GM19397 (cell line): ENCODE results near the gene TMEM259.

ENCODE experiments used
- ATAC-seq: cut with Tn5 transposase; IDR thresholded peaks from one replicate; pipeline ENCODE4 v1.9.1; 2021; ENCODE audit warnings: mild to moderate bottlenecking, moderate library complexity; ENCODE audit not compliant: unreplicated experiment

The TMEM259 gene

DNA sequence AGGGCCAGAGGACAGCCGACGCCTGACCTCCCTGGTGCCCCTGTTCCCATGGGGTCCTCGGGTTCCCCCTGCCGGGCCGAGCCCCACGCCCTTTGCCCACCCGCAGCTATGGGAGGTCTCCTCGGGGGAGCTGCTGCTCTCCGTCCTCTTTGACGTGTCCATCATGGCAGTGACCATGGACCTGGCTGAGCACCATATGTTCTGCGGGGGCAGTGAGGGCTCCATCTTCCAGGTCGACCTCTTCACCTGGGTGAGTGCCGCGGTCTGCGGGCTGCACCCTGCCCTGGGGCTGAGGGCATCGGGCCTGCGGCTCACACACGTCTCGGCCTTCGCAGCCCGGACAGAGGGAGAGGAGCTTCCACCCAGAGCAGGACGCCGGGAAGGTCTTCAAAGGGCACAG is 30.2 kb downstream of the TMEM259 start:
- ATAC-seq: no peak

DNA sequence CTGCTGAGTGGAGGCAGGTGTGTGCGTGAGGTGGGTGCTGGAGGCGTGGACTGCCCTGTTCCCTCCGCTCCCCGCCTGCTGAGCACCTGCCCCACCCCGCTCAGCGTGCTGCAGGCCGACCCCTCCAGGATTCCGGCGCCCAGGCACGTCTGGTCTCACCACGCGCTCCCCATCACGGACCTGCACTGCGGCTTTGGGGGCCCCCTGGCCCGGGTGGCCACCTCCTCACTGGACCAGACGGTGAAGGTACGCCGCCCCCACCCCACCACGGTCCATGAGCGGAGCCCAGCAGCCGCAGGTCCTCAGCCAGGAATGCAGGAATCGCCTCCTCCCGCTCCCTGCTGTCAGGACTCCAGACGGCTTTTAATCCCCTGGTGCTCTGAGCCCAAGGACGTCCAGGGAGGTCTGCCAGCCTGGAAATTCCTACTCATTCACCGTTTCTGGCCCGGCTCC is 30.8 kb downstream of the TMEM259 start:
- no peak for ATAC-seq

DNA sequence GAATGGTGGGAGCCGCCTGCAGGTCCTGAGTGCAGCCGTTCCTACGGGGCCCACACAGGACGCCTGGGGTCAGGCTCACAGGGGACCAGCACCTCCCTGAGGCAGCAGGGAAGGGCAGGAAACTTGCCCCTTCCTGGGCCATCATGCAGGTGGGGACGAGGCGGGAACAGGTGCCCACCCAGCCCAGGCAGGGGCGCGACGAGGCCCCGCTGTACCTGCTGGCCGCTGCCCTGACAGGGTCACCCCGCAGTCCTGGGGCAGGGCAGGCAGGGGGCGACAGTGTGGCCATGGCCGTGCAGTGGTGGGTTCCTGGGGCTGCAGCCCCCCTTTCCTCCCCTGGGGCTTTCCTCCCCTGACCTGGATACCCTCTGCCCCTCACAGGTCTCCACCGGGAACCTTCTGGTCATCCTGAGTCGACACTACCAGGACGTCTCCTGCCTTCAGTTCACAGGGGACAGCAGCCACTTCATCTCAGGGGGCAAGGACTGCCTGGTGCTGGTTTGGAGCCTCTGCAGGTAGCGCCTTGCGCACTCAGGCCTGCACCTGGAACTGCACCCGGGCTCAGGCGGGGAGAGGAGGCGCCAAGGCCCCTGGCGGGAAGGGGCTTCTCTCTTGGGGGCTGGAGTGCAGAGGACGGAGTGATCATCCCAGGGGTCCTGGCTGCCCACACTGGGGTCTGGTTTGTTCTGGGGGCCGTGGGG is 31.4 kb downstream of the TMEM259 start:
- no peak for ATAC-seq

DNA sequence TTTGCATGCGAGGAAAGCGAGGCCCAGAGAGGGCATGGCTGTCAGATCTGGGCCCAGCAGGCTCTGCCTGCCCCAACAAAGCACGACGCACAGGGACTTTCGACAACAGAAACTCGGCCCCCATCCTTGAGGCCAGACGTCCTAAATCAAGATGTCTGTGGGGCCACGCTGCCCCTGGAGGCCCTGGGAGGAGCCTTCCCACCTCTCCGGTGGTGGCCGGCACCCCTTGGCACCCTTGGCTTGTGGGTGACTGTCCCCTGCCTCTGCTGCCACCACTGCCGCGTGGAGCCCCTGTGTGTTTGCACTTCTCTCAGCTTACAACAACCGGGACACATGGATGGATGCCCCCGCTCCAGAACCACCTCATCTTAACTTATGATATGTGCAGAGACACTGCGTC is 32.4 kb downstream of the TMEM259 start:
- ATAC-seq: no peak

DNA sequence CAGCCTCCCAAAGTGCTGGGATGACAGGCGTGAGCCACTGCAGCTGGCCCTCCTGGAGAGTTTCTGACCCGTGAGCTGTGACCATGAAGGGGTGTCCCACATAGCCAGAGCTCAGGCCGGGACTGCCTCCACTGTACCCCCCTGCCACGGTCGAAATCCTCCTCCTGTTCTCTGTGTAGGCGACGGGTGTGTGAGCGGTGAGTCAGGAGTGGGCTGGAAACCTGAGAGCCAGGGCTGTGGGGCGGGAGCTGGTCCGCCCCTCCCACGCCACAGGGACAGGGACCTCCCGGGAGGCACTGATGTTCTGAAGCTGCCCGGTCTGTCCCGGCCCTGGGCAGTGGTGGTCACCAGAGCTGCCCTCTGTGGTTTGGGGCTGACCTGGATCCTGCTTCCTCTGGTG is 32.8 kb downstream of the TMEM259 start:
- ATAC-seq: no peak

DNA sequence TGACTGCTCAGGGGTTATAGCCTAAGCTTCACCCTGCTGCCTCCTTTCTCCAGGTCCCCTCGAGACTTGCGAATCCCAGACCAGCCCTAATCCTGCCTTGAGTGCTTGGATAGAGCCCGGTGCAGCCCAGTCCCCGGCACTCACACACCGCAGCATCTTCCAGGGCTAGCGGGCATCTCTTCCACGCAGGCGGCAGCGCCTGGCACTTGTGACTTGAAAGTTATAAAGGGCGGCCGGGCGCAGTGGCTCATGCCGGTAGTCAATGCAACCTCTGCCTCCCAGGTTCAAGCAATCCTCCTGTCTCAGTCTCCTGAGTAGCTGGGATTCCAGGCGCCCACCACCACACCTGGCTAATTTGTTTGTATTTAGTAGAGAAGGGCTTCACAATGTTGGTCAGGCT is 34.8 kb downstream of the TMEM259 start:
- ATAC-seq: no peak

DNA sequence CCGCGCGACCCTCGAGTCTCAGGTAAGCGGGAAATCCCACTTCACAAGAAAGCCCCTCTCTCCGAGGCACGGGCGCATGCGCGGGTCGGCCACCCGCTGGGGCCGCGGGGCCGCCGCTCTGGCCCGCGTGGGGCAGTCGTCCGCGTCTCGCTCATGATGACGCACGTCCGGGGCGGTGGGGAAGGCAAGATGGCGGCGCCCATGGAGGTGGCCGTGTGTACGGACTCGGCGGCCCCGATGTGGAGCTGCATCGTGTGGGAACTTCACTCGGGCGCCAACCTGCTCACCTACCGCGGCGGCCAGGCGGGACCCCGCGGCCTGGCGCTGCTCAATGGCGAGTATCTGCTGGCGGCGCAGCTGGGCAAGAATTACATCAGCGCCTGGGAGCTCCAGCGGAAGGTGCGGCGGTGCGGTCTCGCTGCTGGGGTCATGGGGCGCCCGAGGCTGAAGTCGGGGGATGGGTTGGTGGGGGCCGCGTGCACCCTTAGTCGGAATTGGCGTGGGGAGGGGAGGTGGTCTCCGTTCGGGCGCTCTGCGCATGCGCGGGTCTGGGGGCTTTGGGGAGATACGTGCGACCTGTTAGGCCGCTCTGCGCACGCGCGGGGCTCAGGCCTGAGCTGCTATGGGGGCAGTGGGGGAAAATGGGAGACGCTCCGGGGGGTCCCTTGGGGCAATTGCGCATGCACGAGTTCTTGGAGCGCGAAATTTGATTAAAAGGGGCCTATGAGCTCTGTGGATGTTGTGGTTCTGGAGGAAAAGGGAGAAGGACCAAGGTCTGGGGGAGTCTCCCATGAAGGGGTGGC is 36.6 kb downstream of the TMEM259 start, which contains the start of gene WDR18:
WDR18 (plus strand) TSS at position 181 of the 803 bp plus-strand sequence; CDS start at position 190, 9 bp downstream.
- peak; percentile 76 for ATAC-seq

DNA sequence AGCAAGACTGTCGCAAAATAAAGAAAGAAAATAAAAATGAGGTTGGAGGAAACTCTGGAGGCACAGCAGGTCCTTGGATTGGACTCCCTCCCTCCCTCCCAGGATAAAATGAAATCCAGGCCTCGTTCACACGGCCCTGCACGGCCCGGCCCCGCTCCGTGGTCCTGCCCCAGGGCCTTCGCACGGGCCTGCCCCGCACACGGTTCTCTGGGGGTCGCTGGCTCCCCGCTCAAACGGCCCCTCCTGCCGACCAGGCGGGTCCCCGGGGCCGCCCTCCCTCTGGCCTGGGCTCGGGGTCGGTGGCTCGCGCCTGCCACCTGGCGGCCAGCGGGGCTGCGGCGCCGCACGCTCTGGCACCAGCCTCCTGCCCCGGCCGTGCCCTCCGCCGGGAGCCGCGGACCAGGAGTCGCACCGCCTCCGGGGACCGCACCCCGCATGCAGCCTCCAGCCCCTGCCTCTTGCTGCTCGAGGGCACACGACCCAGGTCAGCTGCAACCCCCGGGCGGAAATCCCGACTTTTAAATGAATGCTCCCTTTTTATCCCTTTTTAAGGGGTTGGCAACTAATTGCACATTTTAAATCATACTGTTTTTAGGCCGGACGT is 38.3 kb downstream of the TMEM259 start:
- ATAC-seq: no peak

DNA sequence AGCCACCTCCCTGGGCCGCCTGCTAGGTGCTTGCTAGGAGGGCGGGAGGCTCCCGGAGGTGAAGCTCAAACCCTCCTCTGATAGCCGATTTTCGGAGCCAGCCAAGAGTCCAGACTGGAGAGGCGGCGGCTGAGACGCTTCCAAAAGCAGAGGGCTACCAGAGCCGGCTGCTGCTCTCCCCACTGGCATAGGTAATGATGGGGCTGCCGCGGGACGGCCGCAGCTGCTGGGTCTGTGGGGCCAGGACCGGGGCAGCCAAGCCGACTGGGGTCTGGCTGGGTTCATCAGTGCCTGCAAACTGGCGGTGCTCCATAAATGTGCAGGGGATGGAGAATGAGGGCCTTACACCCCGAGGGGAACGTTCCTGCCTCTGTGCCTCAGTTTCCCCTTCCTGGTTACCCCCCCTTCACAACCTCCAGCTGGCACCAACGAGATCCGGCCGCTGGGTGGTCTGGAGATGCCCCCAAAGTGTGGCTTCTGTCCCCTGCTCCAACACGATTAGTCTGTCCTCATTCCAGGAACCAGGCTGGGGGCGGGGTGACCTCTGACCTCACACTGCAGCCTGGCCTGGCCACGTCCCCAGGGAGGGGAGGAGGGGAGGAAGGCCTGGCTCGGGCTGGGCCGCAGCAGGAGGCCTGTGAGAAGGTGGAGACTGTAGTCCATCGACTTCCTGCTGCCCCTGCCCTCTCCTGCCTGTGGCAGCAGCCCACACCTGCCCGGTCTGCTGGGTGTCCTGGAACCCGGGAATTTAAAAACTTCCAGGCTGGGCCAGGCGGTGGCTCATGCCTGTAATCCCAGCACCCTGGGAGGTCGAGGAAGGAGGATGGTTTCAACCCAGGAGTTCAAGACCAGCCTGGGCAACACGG is 40.6 kb downstream of the TMEM259 start:
- ATAC-seq: no peak

DNA sequence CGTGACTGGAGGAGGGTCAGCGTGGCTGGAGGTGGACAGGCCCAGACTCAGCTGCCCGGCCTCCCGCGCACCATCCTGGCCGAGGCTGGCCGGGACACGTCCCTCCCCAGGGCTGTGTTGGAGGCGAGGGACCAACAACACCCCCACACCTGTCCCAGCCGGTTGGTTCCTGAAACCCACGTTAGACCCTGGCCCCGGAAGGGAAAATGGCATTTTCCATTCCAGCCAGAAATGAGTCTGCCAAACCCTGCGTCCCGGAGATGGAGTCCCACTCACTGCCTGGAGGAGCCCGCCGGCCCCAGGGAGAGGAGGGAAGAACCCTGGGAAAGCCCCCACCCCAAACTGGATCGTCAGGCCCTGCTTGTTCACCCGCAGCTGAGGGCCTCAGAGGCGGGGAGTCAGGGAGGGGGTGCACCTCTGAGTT is 41.6 kb downstream of the TMEM259 start:
- ATAC-seq: no peak

DNA sequence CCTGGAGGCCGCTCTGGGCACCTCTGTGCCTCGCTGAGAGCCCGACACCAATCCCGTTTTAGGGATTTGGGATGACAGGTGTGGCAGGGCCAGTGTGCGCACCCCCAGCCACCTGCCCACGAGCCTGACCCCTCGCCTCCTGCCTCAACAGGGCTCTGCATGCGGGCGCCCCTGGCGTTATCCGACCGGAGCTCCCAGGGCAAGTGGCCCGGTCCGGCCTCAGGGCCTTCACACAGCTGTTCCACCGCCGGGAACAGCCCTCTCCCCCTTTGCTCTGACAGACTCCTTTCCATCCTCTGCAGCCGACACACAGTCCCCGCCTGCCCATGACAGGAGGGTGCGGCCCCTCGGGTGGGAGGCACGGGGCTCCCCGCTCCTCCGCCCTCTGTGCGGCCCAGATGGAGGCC is 43.9 kb downstream of the TMEM259 start:
- ATAC-seq: no peak

DNA sequence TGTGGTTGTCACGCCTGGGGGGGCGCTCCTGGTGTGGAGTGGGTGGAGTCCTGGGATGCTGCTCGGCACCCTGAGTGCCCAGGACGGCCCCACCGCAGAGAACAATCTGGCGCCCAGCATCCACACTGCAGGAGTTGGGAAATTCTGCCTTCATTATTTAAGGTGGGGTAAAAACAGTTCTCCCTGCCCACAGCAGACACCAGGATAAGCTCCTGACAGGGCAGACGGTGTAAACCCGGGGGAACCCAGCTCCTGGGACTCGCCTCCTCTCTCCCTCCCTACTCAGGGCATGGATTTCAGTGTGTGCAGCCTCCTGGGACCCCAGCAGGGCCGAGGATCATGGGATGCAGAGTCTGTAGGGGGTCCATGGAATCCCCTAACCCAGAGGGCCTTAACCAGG is 44.4 kb downstream of the TMEM259 start:
- no peak for ATAC-seq

DNA sequence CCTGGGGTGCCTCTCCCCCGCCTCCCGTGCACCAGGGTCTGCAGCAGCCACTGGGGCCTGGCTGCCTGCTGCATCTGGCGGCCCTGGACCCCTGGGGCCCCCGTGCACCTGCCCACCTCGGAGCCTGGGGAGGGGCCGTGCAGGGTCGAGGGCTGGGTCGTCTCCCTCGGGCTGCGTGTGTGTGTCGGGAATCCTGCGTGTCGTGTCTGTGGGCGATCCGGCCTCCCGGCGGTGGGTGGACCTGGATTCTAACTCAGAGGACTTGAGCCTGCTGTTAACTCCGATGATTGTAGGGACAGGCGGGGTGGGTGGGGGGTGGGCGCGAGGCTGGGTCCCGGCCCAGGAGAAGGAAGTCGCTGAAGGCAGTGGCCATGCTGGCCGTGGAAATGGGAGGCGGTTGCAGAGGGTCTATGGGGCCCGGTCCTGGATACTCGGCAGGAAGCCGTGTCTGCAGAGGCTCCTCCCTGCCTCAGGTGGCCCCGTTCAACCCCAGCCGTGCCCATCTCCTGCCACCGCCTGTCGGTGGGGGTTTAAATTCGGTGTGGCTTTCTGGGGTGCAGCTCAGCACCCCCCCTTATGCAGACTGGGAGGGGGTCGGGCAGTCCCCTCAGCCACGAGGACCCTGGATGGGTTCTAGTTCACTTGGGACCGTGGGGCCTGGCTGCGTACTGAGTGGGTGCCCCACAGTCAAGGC is 46.2 kb downstream of the TMEM259 start:
- no peak for ATAC-seq

DNA sequence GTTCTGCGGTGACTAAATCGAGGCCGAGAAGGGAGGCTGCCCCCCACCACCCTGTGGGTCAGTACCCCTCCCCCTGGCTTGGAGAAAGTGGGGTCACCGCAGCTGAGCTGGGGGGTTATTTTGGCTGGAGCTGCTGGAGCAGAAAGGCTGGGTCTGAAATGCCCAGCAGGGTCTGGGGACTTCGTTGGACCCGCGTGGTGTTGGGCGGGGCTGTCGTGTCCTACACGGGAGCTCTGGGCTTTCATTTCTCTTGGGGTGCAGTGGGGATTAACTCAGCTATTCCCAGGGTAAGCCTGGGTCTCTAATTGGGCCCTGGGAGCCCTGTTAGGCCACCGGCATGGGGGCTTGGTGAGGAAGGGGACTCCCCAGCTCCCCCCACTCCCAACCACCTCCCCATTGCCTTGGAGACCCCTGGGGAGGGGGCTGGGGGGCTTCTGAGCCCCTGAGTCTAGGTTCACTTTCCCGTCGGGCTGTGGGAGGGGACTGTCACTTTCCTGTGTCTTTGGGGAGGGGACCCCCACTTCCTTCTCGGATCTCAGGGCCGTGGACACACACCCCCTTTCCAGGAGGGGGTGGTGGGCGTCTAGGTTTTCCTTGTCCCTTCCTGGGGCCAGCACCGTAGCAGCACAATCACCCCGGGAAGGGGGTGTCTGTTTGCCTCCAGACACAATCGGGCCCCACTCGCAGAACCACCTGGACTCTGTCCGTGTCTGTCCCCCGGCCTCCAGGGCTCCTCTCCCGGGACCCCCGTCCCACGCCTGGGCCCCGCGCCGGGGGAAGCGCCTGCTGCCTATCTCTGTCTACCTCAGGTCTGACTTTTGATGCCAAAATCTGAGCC is 47.0 kb downstream of the TMEM259 start:
- ATAC-seq: no peak

DNA sequence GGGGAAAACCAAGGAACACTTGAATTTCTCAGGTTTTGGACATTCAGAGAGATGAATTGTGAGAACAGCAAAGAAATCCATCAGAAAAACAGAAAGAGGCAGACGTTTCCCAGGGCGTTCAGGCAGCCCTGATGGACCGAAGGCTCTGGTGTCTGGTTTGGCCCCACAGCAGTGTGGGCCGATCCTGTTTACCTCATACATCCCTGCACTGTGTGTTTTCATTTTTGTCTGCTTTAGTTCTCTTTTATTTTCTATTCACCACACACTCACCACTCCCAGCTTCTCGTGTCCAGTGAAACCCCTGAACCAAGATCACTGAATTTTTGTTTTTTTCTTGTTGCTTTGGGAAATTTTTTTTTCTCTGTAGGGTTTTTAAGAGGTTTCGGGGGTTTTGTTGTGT is 48.6 kb downstream of the TMEM259 start:
- ATAC-seq: no peak

DNA sequence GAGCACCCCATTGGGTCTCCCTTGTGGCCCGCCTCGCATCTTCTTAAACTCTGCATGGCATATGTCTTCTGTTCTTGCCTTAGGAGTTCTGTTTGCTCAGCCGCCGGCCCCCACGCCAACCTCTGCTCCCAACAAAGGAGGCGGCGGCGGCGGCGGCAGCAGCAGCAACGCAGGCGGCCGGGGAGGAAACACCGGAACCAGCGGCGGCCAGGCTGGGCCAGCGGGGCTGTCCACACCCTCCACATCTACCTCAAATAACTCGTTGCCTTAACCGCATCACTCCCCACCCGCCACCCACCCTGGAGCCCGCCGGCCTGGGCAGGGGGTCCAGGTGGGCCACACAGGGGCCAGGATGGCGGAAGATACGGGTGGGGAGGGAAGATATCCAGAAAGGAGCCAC is 49.1 kb downstream of the TMEM259 start:
- no peak for ATAC-seq

DNA sequence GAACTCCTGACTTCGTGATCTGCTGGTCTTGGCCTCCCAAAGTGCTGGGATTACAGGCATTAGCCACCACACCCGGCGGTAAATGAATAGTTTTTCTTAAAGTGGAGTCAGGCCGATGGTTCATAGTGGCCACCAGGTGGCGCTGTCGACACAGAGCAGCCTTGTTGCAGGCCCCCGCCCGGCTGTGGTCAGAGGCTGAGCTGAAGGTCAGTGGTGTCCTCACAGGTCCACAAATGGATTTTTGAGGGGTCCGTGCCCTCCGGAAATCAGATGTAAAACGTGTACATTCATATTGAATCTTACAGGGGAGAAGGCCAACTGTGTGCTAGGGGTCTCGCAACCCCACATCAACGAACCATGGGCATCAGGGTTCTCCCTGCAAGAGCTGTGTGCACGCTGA is 50.2 kb downstream of the TMEM259 start:
- ATAC-seq: no peak

DNA sequence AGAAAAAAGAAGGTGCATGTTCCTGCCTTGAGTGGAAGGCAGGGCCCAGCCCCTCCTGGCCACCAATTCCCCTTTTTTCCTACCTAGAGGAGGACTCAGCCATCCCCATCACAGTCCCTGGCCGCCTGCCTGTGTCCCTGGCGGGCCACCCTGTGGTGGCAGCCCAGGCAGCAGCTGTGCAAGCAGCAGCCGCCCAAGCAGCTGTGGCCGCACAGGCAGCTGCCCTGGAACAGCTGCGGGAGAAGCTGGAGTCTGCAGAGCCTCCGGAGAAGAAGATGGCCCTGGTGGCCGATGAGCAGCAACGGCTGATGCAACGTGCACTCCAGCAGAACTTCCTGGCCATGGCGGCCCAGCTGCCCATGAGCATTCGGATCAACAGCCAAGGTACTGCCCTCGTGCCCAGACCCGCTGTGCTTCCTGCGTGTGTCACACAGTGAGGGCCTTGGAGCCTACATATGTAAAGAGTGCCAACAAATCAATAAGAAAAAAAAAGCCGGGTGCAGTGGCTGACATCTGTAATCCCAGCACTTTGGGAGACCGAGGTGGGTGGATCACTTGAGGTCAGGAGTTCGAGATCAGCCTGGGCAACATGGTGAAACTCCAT is 54.3 kb downstream of the TMEM259 start:
- no peak for ATAC-seq
